H9 (cell line): ENCODE results near the gene EDC3. TPM values are rescaled to one million over a fixed set of nuclear protein-coding genes. Genes with fewer than 3 reads are reported as not detected.

Source experiments
- DNase-seq: peaks from one replicate; pipeline ENCODE4 v3.0.0-alpha.2; 2017
- H2AFZ ChIP-seq: one replicate; pipeline ENCODE4 v1.6.1; 2013; ENCODE audit warnings: mild to moderate bottlenecking, low read length, control low read depth, moderate library complexity
- H2AK5ac ChIP-seq: 2 replicates; pipeline ENCODE4 v1.6.1; 2013; ENCODE audit warnings: low read length, control low read depth, mixed read lengths; ENCODE audit not compliant: insufficient read length
- H2BK120ac ChIP-seq: one replicate; pipeline ENCODE4 v1.6.1; 2013; ENCODE audit warnings: low read depth, mild to moderate bottlenecking, low read length, control low read depth, inconsistent platforms; ENCODE audit not compliant: poor library complexity, severe bottlenecking
- H2BK12ac ChIP-seq: 2 replicates; pipeline ENCODE4 v1.6.1; 2013; ENCODE audit warnings: low read length, control low read depth, mixed read lengths, low read depth; ENCODE audit not compliant: insufficient read length
- H2BK15ac ChIP-seq: 2 replicates; pipeline ENCODE4 v1.6.1; 2013; ENCODE audit warnings: low read depth, low read length, control low read depth
- H2BK20ac ChIP-seq: one replicate; pipeline ENCODE4 v1.6.1; 2013; ENCODE audit warnings: low read depth, mild to moderate bottlenecking, low read length, control low read depth, inconsistent platforms; ENCODE audit not compliant: poor library complexity, severe bottlenecking
- H2BK5ac ChIP-seq: 2 replicates; pipeline ENCODE4 v1.6.1; 2013; ENCODE audit warnings: low read length, control low read depth, mixed read lengths; ENCODE audit not compliant: insufficient read length
- H3K14ac ChIP-seq: 2 replicates; pipeline ENCODE4 v1.6.1; 2013; ENCODE audit warnings: low read length, control low read depth; ENCODE audit not compliant: insufficient read depth
- H3K18ac ChIP-seq: 2 replicates; pipeline ENCODE4 v1.6.1; 2013; ENCODE audit warnings: low read depth, mild to moderate bottlenecking, mixed read lengths, low read length, control low read depth; ENCODE audit not compliant: insufficient read length
- H3K23ac ChIP-seq: 2 replicates; pipeline ENCODE4 v1.6.1; 2013; ENCODE audit warnings: low read length, control low read depth, mixed read lengths, low read depth; ENCODE audit not compliant: insufficient read length
- H3K23me2 ChIP-seq: 2 replicates; pipeline ENCODE4 v1.6.1; 2013; ENCODE audit warnings: low read depth, mild to moderate bottlenecking, mixed read lengths, low read length, control low read depth; ENCODE audit not compliant: insufficient read length, poor library complexity, severe bottlenecking
- H3K27ac ChIP-seq: 2 replicates; pipeline ENCODE4 v1.5.1; 2013; ENCODE audit warnings: low read length, control low read depth, mixed read lengths, low read depth; ENCODE audit not compliant: insufficient read length
- H3K27me3 ChIP-seq: 2 replicates; pipeline ENCODE4 v1.6.1; 2013; ENCODE audit warnings: low read length, control low read depth, inconsistent platforms; ENCODE audit not compliant: insufficient read depth
- H3K4ac ChIP-seq: 2 replicates; pipeline ENCODE4 v1.6.1; 2013; ENCODE audit warnings: low read depth, mild to moderate bottlenecking, control low read depth, inconsistent platforms, low read length, moderate library complexity
- H3K4me1 ChIP-seq: 2 replicates; pipeline ENCODE4 v1.6.1; 2013; ENCODE audit warnings: low read length, control low read depth, inconsistent platforms; ENCODE audit not compliant: insufficient read depth
- H3K4me2 ChIP-seq: 2 replicates; pipeline ENCODE4 v1.6.1; 2013; ENCODE audit warnings: low read length, control low read depth, mixed read lengths; ENCODE audit not compliant: insufficient read length, insufficient read depth
- H3K56ac ChIP-seq: 2 replicates; pipeline ENCODE4 v1.6.1; 2013; ENCODE audit warnings: low read depth, mild to moderate bottlenecking, mixed read lengths, low read length, control low read depth; ENCODE audit not compliant: insufficient read length
- H3K79me1 ChIP-seq: 2 replicates; pipeline ENCODE4 v1.6.1; 2013; ENCODE audit warnings: low read depth, mild to moderate bottlenecking, moderate library complexity, low read length, control low read depth, inconsistent platforms; ENCODE audit not compliant: insufficient read depth, poor library complexity, severe bottlenecking
- H3K79me2 ChIP-seq: 2 replicates; pipeline ENCODE4 v1.6.1; 2013; ENCODE audit warnings: low read length, control low read depth, inconsistent platforms; ENCODE audit not compliant: insufficient read depth
- H3K9ac ChIP-seq: 2 replicates; pipeline ENCODE4 v1.6.1; 2013; ENCODE audit warnings: low read length, control low read depth, mixed read lengths; ENCODE audit not compliant: insufficient read length; ENCODE audit errors: extremely low read depth
- H3K9me3 ChIP-seq: one replicate; pipeline ENCODE4 v1.6.1; 2013; ENCODE audit warnings: low read depth, low read length, inconsistent platforms; ENCODE audit not compliant: control insufficient read depth
- H3T11ph ChIP-seq: one replicate; pipeline ENCODE4 v1.6.1; 2013; ENCODE audit warnings: mild to moderate bottlenecking, low read length, control low read depth, inconsistent platforms
- H4K20me1 ChIP-seq: one replicate; pipeline ENCODE4 v1.6.1; 2013; ENCODE audit not compliant: control insufficient read depth, insufficient read length, insufficient read depth
- H4K5ac ChIP-seq: 2 replicates; pipeline ENCODE4 v1.6.1; 2013; ENCODE audit warnings: low read depth, mild to moderate bottlenecking, mixed read lengths, low read length, control low read depth; ENCODE audit not compliant: insufficient read length
- H4K8ac ChIP-seq: replicated peaks from 2 replicates; pipeline ENCODE4 v1.6.1; 2013; ENCODE audit warnings: low read length, control low read depth, mixed read lengths, low read depth; ENCODE audit not compliant: insufficient read length
- H4K91ac ChIP-seq: 2 replicates; pipeline ENCODE4 v1.6.1; 2013; ENCODE audit warnings: low read depth, mild to moderate bottlenecking, moderate library complexity, mixed read lengths, low read length, control low read depth; ENCODE audit not compliant: insufficient read length
- H3K27ac Mint-ChIP-seq, 3 experiments: 2 replicates in 2 of 3; 3 replicates in 1 of 3; pipeline ENCODE4 v1.8.0; 2020 to 2021; ENCODE audit warnings: mixed read lengths in 3 of 3, mild to moderate bottlenecking in 1 of 3, moderate library complexity in 1 of 3
- H3K27me3 Mint-ChIP-seq: 2 replicates; pipeline ENCODE4 v1.8.0; 2021; ENCODE audit warnings: low read depth, mild to moderate bottlenecking, moderate library complexity, mixed read lengths
- H3K36me3 Mint-ChIP-seq, 3 experiments: 2 replicates in 2 of 3; 3 replicates in 1 of 3; pipeline ENCODE4 v1.8.0; 2020 to 2021; ENCODE audit warnings: low read depth in 3 of 3, mixed read lengths in 3 of 3; ENCODE audit not compliant: insufficient read depth in 1 of 3
- H3K4me1 Mint-ChIP-seq, 2 experiments: 2 replicates each; pipeline ENCODE4 v1.8.0; 2020; ENCODE audit warnings: mixed read lengths in 2 of 2
- H3K4me3 Mint-ChIP-seq, 2 experiments: 2 replicates in 1 of 2; 3 replicates in 1 of 2; pipeline ENCODE4 v1.8.0; 2020 to 2021; ENCODE audit warnings: mild to moderate bottlenecking in 2 of 2, mixed read lengths in 2 of 2, moderate library complexity in 1 of 2
- H3K9me3 Mint-ChIP-seq, 2 experiments: 2 replicates in 1 of 2; 3 replicates in 1 of 2; pipeline ENCODE4 v1.8.0; 2020; ENCODE audit warnings: mild to moderate bottlenecking in 2 of 2, mixed read lengths in 2 of 2, moderate library complexity in 1 of 2
- total RNA-seq: library from RNA; stranded (reverse); gene quantifications from 2 replicates; pipeline ENCODE4 v1.2.1, GENCODE V29; 2021
- TF ChIP-seq, protein P1 (sequence below): fragments of 200-600 bp; sonication (generic); conservative IDR thresholded peaks from 3 replicates; pipeline ENCODE4 v1.8.0; 2021; ENCODE audit warnings: antibody characterized with exemption, mild to moderate bottlenecking

The EDC3 gene
- total RNA-seq, 1 experiment from 2014 or later, result 60.5 TPM

DNA sequence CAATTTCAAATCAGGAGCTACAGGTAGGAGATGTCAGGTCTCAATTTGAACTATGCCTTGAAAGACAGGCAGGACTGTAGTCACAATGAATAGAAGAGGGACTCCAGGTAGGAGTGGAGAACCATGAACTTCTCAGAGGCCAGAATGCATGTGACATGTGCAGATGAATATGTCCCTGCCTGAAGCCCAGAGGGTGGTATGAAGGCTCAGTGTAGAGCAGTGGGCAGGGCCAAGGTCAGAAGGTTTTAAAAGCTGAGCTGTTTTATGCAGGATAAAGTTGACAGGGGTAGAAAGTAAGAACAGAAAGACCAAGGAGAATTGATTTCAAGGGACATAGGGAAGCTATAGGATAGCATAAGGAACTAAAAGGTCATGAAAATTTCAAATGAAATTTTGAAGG lies 49.3 kb downstream of the EDC3 start:
- no peak overlapping the region for H3K4me3 Mint-ChIP-seq
- Histone ChIP-seq H2BK120ac (no peak overlapping the region), H3K14ac (no peak overlapping the region), H3K9ac (no peak overlapping the region), H3T11ph (no peak overlapping the region), H3K27ac (no peak overlapping the region), H3K27me3 (no peaks in the 10 kb centered on the region), H3K4me2 (no peak overlapping the region), H4K5ac (no peak overlapping the region), H2BK15ac (no peak overlapping the region), H4K91ac (no peak overlapping the region), H3K79me1 (peaks cover 4% of the 10 kb centered on the region), H3K4me1 (peaks cover 11% of the 10 kb centered on the region), H2BK5ac (no peak overlapping the region), H2BK12ac (no peak overlapping the region), H3K23me2 (no peaks in the 10 kb centered on the region), H2AK5ac (no peak overlapping the region), H4K20me1 (no peaks in the 10 kb centered on the region), H3K18ac (no peak overlapping the region), H3K4ac (no peak overlapping the region), H2BK20ac (no peak overlapping the region), H3K9me3 (no peaks in the 10 kb centered on the region), H3K56ac (no peak overlapping the region), H4K8ac (no peak overlapping the region), H3K23ac (no peak overlapping the region), H3K79me2 (no peaks in the 10 kb centered on the region; the same call in 1 of the 2 replicates), H2AFZ (no peak overlapping the region)
- H3K9me3 Mint-ChIP-seq, result no peaks in the 10 kb centered on the region
- no peak for DNase-seq
- H3K27ac Mint-ChIP-seq, result no peak overlapping the region; a peak in 1 of 7 replicates
- peaks cover 2 to 9% (median 7%) of the 10 kb centered on the region in 3 experiments; a peak in 3 of 7 replicates for H3K36me3 Mint-ChIP-seq
- peaks cover 23 to 27% of the 10 kb centered on the region in 2 experiments for H3K4me1 Mint-ChIP-seq
- TF ChIP-seq, protein P1, sequence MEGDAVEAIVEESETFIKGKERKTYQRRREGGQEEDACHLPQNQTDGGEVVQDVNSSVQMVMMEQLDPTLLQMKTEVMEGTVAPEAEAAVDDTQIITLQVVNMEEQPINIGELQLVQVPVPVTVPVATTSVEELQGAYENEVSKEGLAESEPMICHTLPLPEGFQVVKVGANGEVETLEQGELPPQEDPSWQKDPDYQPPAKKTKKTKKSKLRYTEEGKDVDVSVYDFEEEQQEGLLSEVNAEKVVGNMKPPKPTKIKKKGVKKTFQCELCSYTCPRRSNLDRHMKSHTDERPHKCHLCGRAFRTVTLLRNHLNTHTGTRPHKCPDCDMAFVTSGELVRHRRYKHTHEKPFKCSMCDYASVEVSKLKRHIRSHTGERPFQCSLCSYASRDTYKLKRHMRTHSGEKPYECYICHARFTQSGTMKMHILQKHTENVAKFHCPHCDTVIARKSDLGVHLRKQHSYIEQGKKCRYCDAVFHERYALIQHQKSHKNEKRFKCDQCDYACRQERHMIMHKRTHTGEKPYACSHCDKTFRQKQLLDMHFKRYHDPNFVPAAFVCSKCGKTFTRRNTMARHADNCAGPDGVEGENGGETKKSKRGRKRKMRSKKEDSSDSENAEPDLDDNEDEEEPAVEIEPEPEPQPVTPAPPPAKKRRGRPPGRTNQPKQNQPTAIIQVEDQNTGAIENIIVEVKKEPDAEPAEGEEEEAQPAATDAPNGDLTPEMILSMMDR, result no peak
- no peaks in the 10 kb centered on the region for H3K27me3 Mint-ChIP-seq
